ENCODE measurements around the gene TEX14. TPM values are rescaled to one million over a fixed set of nuclear protein-coding genes. Genes with fewer than 3 reads are reported as not detected.

Gene TEX14
- polyA plus RNA-seq, 2 of the 4 experiments (the other 2 are of a cell fraction) = 0.04 to 0.12 TPM

- no peak for TF ChIP-seq ATOH8 (CRISPR knock-in tag; IDR thresholded peaks at IDR 0.05; ENCODE audit: low read depth)
- TF ChIP-seq E2F6 (IDR thresholded peaks at IDR 0.05; ENCODE audit: borderline replicate concordance, low read depth) = peak; percentile 51; the same call in 1 of the 2 replicates
- TF ChIP-seq RCOR1 (IDR thresholded peaks at IDR 0.05; ENCODE audit: low read depth, low read length) = no peak
- no peak for TF ChIP-seq JUNB (IDR thresholded peaks at IDR 0.05)
- TF ChIP-seq CBX2 (IDR thresholded peaks at IDR 0.05; ENCODE audit: borderline replicate concordance, low read depth) = no peak
- TF ChIP-seq KDM1A (IDR thresholded peaks at IDR 0.05; ENCODE audit: low read depth) = no peak
- no peak for TF ChIP-seq CHD4 (IDR thresholded peaks at IDR 0.05; ENCODE audit: borderline replicate concordance)
- TF ChIP-seq BCL3 (IDR thresholded peaks at IDR 0.05) = no peak
- TF ChIP-seq NR3C1 (IDR thresholded peaks at IDR 0.05) = no peak
- TF ChIP-seq SREBF2 (IDR thresholded peaks at IDR 0.05) = no peak
- no peak for TF ChIP-seq ZFP36 (IDR thresholded peaks at IDR 0.05; ENCODE audit: borderline replicate concordance, partially characterized antibody)
- TF ChIP-seq ELK1 (IDR thresholded peaks at IDR 0.05; ENCODE audit: low read depth, low read length) = peak; percentile 82; the same call in 1 of the 2 replicates
- TF ChIP-seq CEBPB (IDR thresholded peaks at IDR 0.05) = no peak
- TF ChIP-seq JUN (IDR thresholded peaks at IDR 0.05) = peak; percentile 58 to 65
- no peak for TF ChIP-seq KDM5A (IDR thresholded peaks at IDR 0.05)
- TF ChIP-seq USF2 (IDR thresholded peaks at IDR 0.05) = no peak
- TF ChIP-seq TP53 (CRISPR knock-in tag; IDR thresholded peaks at IDR 0.05) = no peak
- no peak for TF ChIP-seq CTCF (IDR thresholded peaks at IDR 0.05)
- no peak for TF ChIP-seq EHF (CRISPR knock-in tag; IDR thresholded peaks at IDR 0.05)
- no peak for TF ChIP-seq NPAS2 (CRISPR knock-in tag; IDR thresholded peaks at IDR 0.05; ENCODE audit: borderline replicate concordance)
- no peak for TF ChIP-seq FOXS1 (CRISPR knock-in tag; IDR thresholded peaks at IDR 0.05)
These were observed 173.8 kb downstream of the TEX14 start (continued) for GRCh38 chr17:58517928-58518609.
